Measurements from ENCODE around the gene CNOT9. TPM values are rescaled to one million over a fixed set of nuclear protein-coding genes. Genes with fewer than 3 reads are reported as not detected.

The CNOT9 gene
- total RNA-seq, 1 experiment from 2014 or later = 65.7 TPM

DNA sequence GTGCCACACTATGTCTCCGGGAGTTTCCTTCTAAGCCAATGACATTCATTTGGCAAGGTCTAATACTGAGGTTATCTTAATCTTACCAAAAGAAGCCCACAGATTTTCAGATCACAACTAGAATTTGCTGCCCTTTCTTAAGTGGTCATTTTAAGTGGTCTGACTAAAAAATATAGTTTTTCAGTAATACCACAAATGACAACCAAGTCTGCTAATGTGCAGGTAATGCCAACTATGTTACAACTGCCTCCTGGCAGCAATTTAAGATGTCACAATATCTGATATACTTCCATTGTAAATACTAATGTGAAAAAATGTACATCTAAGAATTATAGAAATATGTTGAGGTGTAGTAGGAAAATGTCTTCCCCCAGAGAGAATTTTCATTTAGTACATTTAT is 49.8 kb upstream of the CNOT9 start:
- intact Hi-C loops (cut with micrococcal nuclease) = no loop called here
- no peak overlapping the region for H3K27ac ChIP-seq (ENCODE audit: low read depth, low read length)
- H3K9ac ChIP-seq (ENCODE audit: low read length) = no peak overlapping the region
- H3K27me3 ChIP-seq (ENCODE audit: insufficient read depth, low read length) = no peaks in the 10 kb centered on the region
- H2AFZ ChIP-seq (ENCODE audit: low read depth, low read length, poor library complexity, severe bottlenecking) = no peak overlapping the region
- H3K36me3 ChIP-seq (ENCODE audit: control insufficient read depth in 1 of 2, insufficient read depth in 2 of 2, low read length in 2 of 2) = no peaks in the 10 kb centered on the region
- no TSS peak for BruUV-seq (replicated peaks)
- peaks cover 11% of the 10 kb centered on the region; the same call in 1 of the 2 replicates for H3K79me2 ChIP-seq (ENCODE audit: insufficient read depth, low read length)
- ChIA-PET RAD21 (ENCODE audit: low non-redundant PET in 1 of 2, low total read pairs in 2 of 2, uncharacterized antibody in 2 of 2, unreplicated experiment in 2 of 2) (no interaction called here), POLR2A (no interaction called here), CTCF (no interaction called here)
- H3K4me3 ChIP-seq (replicated peaks in 1 of 2; ENCODE audit: low read depth in 1 of 2, low read length in 2 of 2) = no peak overlapping the region
- no peak overlapping the region for H3K4me2 ChIP-seq (ENCODE audit: low read length)
- H3K4me1 ChIP-seq (ENCODE audit: control insufficient read depth in 1 of 2, insufficient read depth in 2 of 2, low read length in 2 of 2) = no peaks in the 10 kb centered on the region
- DNase-seq (ENCODE audit: low read depth, low spot score) = no peak
- H3K9me3 ChIP-seq (ENCODE audit: control insufficient read depth in 1 of 2, insufficient read depth in 1 of 2, low read depth in 1 of 2, low read length in 2 of 2) = no peaks in the 10 kb centered on the region
- H4K20me1 ChIP-seq (ENCODE audit: insufficient read depth) = peaks cover 5% of the 10 kb centered on the region; the same call in 1 of the 2 replicates
- TF ChIP-seq CEBPB (IDR thresholded peaks at IDR 0.05; ENCODE audit: low read depth) = no peak
- TF ChIP-seq, protein P1, sequence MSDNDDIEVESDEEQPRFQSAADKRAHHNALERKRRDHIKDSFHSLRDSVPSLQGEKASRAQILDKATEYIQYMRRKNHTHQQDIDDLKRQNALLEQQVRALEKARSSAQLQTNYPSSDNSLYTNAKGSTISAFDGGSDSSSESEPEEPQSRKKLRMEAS (IDR thresholded peaks at IDR 0.05) = no peak
- TF ChIP-seq RAD21 (IDR thresholded peaks at IDR 0.05; ENCODE audit: low read depth) = no peak
- TF ChIP-seq SP1 (IDR thresholded peaks at IDR 0.05; ENCODE audit: low read depth) = no peak
- no peak for TF ChIP-seq FOSL1 (IDR thresholded peaks at IDR 0.05; ENCODE audit: low read depth)
- TF ChIP-seq ATF3 (IDR thresholded peaks at IDR 0.05) = no peak
- TF ChIP-seq EZH2 (IDR thresholded peaks at IDR 0.05) = no peak
- ATAC-seq = no peak
- H3K9me2 ChIP-seq (ENCODE audit: insufficient read depth) = no peaks in the 10 kb centered on the region

DNA sequence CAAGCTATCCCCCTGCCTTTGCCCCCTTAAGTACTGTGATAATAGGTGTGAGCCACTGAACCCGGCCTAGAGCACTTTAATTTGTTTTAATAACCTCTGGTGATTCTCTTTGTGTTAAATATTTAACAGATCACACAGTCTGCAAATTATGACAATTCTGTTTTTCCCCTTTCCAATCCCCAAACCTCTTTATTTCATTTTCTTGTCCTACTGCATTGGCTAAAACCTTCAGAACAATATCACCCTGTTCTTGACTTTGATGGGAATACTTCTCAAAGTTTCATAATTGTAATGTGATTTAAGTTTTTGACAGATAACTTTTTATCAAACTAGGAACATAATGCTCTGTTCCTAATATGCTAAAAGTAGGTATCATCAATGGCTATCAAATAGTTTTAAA is 45.0 kb upstream of the CNOT9 start:
- H3K36me3 ChIP-seq (ENCODE audit: control insufficient read depth in 1 of 2, insufficient read depth in 2 of 2, low read length in 2 of 2) = peaks cover 9 to 23% of the 10 kb centered on the region in 2 experiments
- no peaks in the 10 kb centered on the region; a peak in 1 of 4 replicates for H3K9me3 ChIP-seq (ENCODE audit: control insufficient read depth in 1 of 2, insufficient read depth in 1 of 2, low read depth in 1 of 2, low read length in 2 of 2)
- no peaks in the 10 kb centered on the region for H3K79me2 ChIP-seq (ENCODE audit: insufficient read depth, low read length)
- H3K4me1 ChIP-seq (ENCODE audit: control insufficient read depth in 1 of 2, insufficient read depth in 2 of 2, low read length in 2 of 2) = no peaks in the 10 kb centered on the region
- POLR2A ChIA-PET = no interaction called here
- ATAC-seq = no peak
- TF ChIP-seq FOSL1 (IDR thresholded peaks at IDR 0.05; ENCODE audit: low read depth) = no peak
- no peak for TF ChIP-seq ZFX (IDR thresholded peaks at IDR 0.05)
- no peak for TF ChIP-seq SP1 (IDR thresholded peaks at IDR 0.05; ENCODE audit: low read depth)
- TF ChIP-seq CBX3 (IDR thresholded peaks at IDR 0.05; ENCODE audit: low read depth) = no peak
- no peak for TF ChIP-seq ELF1 (IDR thresholded peaks at IDR 0.05; ENCODE audit: borderline replicate concordance, low read depth)
- no peak for TF ChIP-seq TCF7L2 (IDR thresholded peaks at IDR 0.05; ENCODE audit: borderline replicate concordance, extremely low read depth, insufficient read depth, insufficient read length)
- no peak for TF ChIP-seq CEBPB (IDR thresholded peaks at IDR 0.05; ENCODE audit: low read depth)
- TF ChIP-seq JUND (IDR thresholded peaks at IDR 0.05) = no peak
- no peak for TF ChIP-seq POLR2A (IDR thresholded peaks at IDR 0.05; ENCODE audit: borderline replicate concordance, extremely low read depth, insufficient read depth, insufficient read length)
- TF ChIP-seq RAD21 (IDR thresholded peaks at IDR 0.05; ENCODE audit: low read depth) = no peak
- no peak for TF ChIP-seq ZNF274 (IDR thresholded peaks at IDR 0.05; ENCODE audit: low read depth, low read length)
- TF ChIP-seq YY1 (IDR thresholded peaks at IDR 0.05; ENCODE audit: extremely low read depth, insufficient replicate concordance, low read depth, low read length) = no peak
- TF ChIP-seq SIN3A (IDR thresholded peaks at IDR 0.05; ENCODE audit: low read depth) = no peak
- no peak for TF ChIP-seq ZBTB33 (IDR thresholded peaks at IDR 0.05; ENCODE audit: extremely low read depth, insufficient replicate concordance, low read length)
- no peak for TF ChIP-seq EGR1 (IDR thresholded peaks at IDR 0.05; ENCODE audit: low read depth)
- no peak for TF ChIP-seq ATF3 (IDR thresholded peaks at IDR 0.05)
- H3K4me3 ChIP-seq (replicated peaks in 1 of 2; ENCODE audit: low read depth in 1 of 2, low read length in 2 of 2) = no peak overlapping the region
- no TSS peak for BruUV-seq (replicated peaks)
- no peaks in the 10 kb centered on the region for H3K9me2 ChIP-seq (ENCODE audit: insufficient read depth)
- no peak overlapping the region for H3K9ac ChIP-seq (ENCODE audit: low read length)
- CTCF ChIA-PET = no interaction called here
- intact Hi-C loops (cut with micrococcal nuclease) = no loop called here
- no peak overlapping the region for H3K27ac ChIP-seq (ENCODE audit: low read depth, low read length)
- H2AFZ ChIP-seq (ENCODE audit: low read depth, low read length, poor library complexity, severe bottlenecking) = no peak overlapping the region
- H3K4me2 ChIP-seq (ENCODE audit: low read length) = no peak overlapping the region
- RAD21 ChIA-PET (ENCODE audit: low non-redundant PET in 1 of 2, low total read pairs in 2 of 2, uncharacterized antibody in 2 of 2, unreplicated experiment in 2 of 2) = no interaction called here
- no peak for DNase-seq (ENCODE audit: low read depth, low spot score)
- H4K20me1 ChIP-seq (ENCODE audit: insufficient read depth) = no peaks in the 10 kb centered on the region
- no peaks in the 10 kb centered on the region for H3K27me3 ChIP-seq (ENCODE audit: insufficient read depth, low read length)
